ENCODE data around the gene NCSTN.

GRCh38 chr1:160400223-160400645 is 57.1 kb downstream of the NCSTN start, which contains the start of gene VANGL2:
- TF ChIP-seq CTCF (conservative IDR thresholded peaks at IDR 0.05; ENCODE audit: low read length) (no peak), EZH2phosphoT487 (IDR thresholded peaks at IDR 0.05; ENCODE audit: borderline replicate concordance, low read depth, low read length) (no peak)
